ENCODE results near the gene PNP. TPM values are rescaled to one million over a fixed set of nuclear protein-coding genes. Genes with fewer than 3 reads are reported as not detected.

The PNP gene
- total and polyA plus RNA-seq, 7 donors: 3.7 to 42.5 (median 6.0) TPM

Other genes starting within 250 kb of the PNP start
- gene OR11H6, start 245.7 kb upstream of the PNP start, total RNA-seq: not detected
- not detected for gene OR11H6, start 245.7 kb upstream of the PNP start, polyA plus RNA-seq
- not detected for gene OR11H7, start 240.4 kb upstream of the PNP start, total RNA-seq
- gene OR11H7, start 240.4 kb upstream of the PNP start, polyA plus RNA-seq: not detected
- gene OR11H4, start 230.1 kb upstream of the PNP start, total RNA-seq: not detected
- gene OR11H4, start 230.1 kb upstream of the PNP start, polyA plus RNA-seq: not detected
- gene TTC5, start 163.5 kb upstream of the PNP start, total RNA-seq: 10 to 100 TPM in 1 of 4 donors, 1 to 10 TPM in 3; 4.2 to 10.4 (median 7.5) TPM
- 1 to 10 TPM; 3.2 to 7.6 (median 3.5) TPM for gene TTC5, start 163.5 kb upstream of the PNP start, polyA plus RNA-seq
- 10 to 100 TPM; 11.9 to 37.0 (median 28.1) TPM for gene CCNB1IP1, start 136.1 kb upstream of the PNP start, total RNA-seq
- gene CCNB1IP1, start 136.1 kb upstream of the PNP start, polyA plus RNA-seq: 10 to 100 TPM; 35.9 to 67.4 (median 46.0) TPM
- gene PARP2, start 125.8 kb upstream of the PNP start, total RNA-seq: 10 to 100 TPM; 10.2 to 17.4 (median 14.7) TPM
- 10 to 100 TPM; 14.5 to 30.1 (median 18.2) TPM for gene PARP2, start 125.8 kb upstream of the PNP start, polyA plus RNA-seq
- gene TEP1, start 55.9 kb upstream of the PNP start, total RNA-seq: 10 to 100 TPM; 14.7 to 44.8 (median 21.2) TPM
- 1 to 10 TPM; 4.2 to 6.8 (median 6.7) TPM for gene TEP1, start 55.9 kb upstream of the PNP start, polyA plus RNA-seq
- 10 to 100 TPM in 2 of 4 donors, 1 to 10 TPM in 2; 2.3 to 19.5 (median 9.8) TPM for gene KLHL33, start 33.2 kb upstream of the PNP start, total RNA-seq
- 1 to 10 TPM in 2 of 3 donors, under 1 TPM in 1; 0.30 to 2.8 (median 1.3) TPM for gene KLHL33, start 33.2 kb upstream of the PNP start, polyA plus RNA-seq
- gene OSGEP, start 14.6 kb upstream of the PNP start, total RNA-seq: 10 to 100 TPM; 17.2 to 24.4 (median 18.6) TPM
- 10 to 100 TPM; 16.6 to 24.3 (median 18.2) TPM for gene OSGEP, start 14.6 kb upstream of the PNP start, polyA plus RNA-seq
- 10 to 100 TPM; 61.1 to 98.4 (median 85.8) TPM for gene APEX1, start 14.2 kb upstream of the PNP start, total RNA-seq
- gene APEX1, start 14.2 kb upstream of the PNP start, polyA plus RNA-seq: 100 to 1,000 TPM in 1 of 3 donors, 10 to 100 TPM in 2; 90.0 to 111 (median 99.3) TPM
- gene PIP4P1, start 8.0 kb upstream of the PNP start, total RNA-seq: 10 to 100 TPM; 15.6 to 29.7 (median 20.7) TPM
- gene PIP4P1, start 8.0 kb upstream of the PNP start, polyA plus RNA-seq: 10 to 100 TPM; 23.0 to 56.5 (median 36.8) TPM
- under 1 TPM in 2 of 4 donors, not detected in 2; 0.47 to 0.48 TPM for gene RNASE10, start 36.1 kb downstream of the PNP start, total RNA-seq
- under 1 TPM in 1 of 3 donors, not detected in 2; 0.03 TPM for gene RNASE10, start 36.1 kb downstream of the PNP start, polyA plus RNA-seq
- not detected for gene RNASE9, start 91.6 kb downstream of the PNP start, total RNA-seq
- gene RNASE9, start 91.6 kb downstream of the PNP start, polyA plus RNA-seq: not detected
- not detected for gene RNASE11, start 118.6 kb downstream of the PNP start, total RNA-seq
- not detected for gene RNASE11, start 118.6 kb downstream of the PNP start, polyA plus RNA-seq
- gene RNASE12, start 122.0 kb downstream of the PNP start, total RNA-seq: not detected
- gene RNASE12, start 122.0 kb downstream of the PNP start, polyA plus RNA-seq: not detected
- not detected for gene OR6S1, start 172.3 kb downstream of the PNP start, total RNA-seq
- not detected for gene OR6S1, start 172.3 kb downstream of the PNP start, polyA plus RNA-seq
- 10 to 100 TPM in 1 of 4 donors, 1 to 10 TPM in 2, under 1 TPM in 1; 0.77 to 11.1 (median 4.2) TPM for gene RNASE4, start 215.2 kb downstream of the PNP start, total RNA-seq
- 10 to 100 TPM in 1 of 3 donors, 1 to 10 TPM in 2; 7.6 to 10.7 (median 8.6) TPM for gene RNASE4, start 215.2 kb downstream of the PNP start, polyA plus RNA-seq
- 1 to 10 TPM; 1.3 to 6.5 (median 1.8) TPM for gene ANG, start 219.4 kb downstream of the PNP start, total RNA-seq
- gene ANG, start 219.4 kb downstream of the PNP start, polyA plus RNA-seq: 1 to 10 TPM; 3.5 to 4.8 (median 3.5) TPM